ENCODE measurements around the gene CFAP58.

Gene CFAP58, protein sequence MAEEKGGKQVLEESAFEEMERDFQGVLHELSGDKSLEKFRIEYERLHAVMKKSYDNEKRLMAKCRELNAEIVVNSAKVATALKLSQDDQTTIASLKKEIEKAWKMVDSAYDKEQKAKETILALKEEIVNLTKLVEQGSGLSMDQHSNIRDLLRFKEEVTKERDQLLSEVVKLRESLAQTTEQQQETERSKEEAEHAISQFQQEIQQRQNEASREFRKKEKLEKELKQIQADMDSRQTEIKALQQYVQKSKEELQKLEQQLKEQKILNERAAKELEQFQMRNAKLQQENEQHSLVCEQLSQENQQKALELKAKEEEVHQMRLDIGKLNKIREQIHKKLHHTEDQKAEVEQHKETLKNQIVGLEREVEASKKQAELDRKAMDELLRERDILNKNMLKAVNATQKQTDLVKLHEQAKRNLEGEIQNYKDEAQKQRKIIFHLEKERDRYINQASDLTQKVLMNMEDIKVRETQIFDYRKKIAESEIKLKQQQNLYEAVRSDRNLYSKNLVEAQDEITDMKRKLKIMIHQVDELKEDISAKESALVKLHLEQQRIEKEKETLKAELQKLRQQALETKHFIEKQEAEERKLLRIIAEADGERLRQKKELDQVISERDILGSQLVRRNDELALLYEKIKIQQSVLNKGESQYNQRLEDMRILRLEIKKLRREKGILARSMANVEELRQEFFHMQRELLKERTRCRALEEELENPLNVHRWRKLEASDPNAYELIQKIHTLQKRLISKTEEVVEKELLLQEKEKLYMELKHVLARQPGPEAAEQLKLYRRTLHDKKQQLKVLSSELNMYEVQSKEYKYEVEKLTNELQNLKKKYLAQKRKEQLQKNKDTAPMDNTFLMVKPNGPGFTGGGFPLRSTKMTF

GRCh38 chr10:104353325-104354048, at the start of gene CFAP58:
CFAP58 (plus strand) TSS chr10:104353833; CDS start chr10:104353898, 65 bp downstream.
- DNase-seq (ENCODE audit: low spot score) = peak; percentile 92
- no peak for FAIRE-seq

- FAIRE-seq (no peak), DNase-seq (ENCODE audit: low spot score) (no peak)
Measured at GRCh38 chr10:104304356-104304745, 49.3 kb upstream of the CFAP58 start.

DNA sequence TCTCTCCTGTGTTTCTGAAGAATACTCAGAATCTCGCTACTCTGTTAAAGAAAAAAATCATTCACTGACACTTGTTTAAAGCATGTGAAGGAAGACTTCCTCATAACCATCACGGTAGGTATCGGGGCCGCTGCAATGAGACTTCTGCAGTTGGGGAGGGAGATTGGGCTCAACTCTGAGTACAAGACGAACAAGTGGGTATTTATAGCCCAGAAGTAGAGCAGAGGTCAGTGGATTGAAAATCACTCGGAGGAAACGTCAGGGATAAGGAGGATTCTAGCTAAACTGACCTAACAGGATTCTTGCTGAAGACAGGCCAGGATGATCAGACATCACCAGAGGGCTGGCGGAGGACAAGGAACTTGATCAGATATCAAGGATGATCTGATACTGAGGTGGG, 48.7 kb upstream of the CFAP58 start:
- no peak for FAIRE-seq
- DNase-seq (ENCODE audit: low spot score) = no peak

- DNase-seq (ENCODE audit: low spot score) (no peak), FAIRE-seq (no peak)
Measured at GRCh38 chr10:104306897-104307296, 46.7 kb upstream of the CFAP58 start.

GRCh38 chr10:104307576-104308438, 45.8 kb upstream of the CFAP58 start:
- DNase-seq (ENCODE audit: low spot score) (no peak), FAIRE-seq (no peak)

DNA sequence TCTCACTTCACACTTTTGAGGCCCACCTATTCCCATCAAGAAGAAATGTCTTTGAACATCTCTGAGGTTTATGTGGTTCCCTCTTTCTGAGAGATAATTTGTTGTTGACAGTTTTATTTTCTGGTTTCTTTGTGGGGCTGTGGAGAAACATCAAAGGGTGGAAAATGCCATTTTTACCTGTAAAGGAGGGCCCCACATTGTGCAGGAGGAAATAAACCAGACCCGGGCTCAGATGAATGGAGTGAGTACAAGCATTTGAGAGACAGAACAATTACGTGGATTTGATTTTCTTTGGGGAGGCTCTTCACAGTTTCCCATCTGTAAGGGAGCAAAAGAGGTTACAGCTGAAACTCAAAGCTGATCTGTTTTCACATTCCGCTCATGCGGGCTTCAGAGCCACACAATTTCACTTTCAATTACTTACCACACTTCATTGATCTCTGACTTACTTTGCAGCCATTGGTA, 45.2 kb upstream of the CFAP58 start:
- no peak for FAIRE-seq
- no peak for DNase-seq (ENCODE audit: low spot score)

DNA sequence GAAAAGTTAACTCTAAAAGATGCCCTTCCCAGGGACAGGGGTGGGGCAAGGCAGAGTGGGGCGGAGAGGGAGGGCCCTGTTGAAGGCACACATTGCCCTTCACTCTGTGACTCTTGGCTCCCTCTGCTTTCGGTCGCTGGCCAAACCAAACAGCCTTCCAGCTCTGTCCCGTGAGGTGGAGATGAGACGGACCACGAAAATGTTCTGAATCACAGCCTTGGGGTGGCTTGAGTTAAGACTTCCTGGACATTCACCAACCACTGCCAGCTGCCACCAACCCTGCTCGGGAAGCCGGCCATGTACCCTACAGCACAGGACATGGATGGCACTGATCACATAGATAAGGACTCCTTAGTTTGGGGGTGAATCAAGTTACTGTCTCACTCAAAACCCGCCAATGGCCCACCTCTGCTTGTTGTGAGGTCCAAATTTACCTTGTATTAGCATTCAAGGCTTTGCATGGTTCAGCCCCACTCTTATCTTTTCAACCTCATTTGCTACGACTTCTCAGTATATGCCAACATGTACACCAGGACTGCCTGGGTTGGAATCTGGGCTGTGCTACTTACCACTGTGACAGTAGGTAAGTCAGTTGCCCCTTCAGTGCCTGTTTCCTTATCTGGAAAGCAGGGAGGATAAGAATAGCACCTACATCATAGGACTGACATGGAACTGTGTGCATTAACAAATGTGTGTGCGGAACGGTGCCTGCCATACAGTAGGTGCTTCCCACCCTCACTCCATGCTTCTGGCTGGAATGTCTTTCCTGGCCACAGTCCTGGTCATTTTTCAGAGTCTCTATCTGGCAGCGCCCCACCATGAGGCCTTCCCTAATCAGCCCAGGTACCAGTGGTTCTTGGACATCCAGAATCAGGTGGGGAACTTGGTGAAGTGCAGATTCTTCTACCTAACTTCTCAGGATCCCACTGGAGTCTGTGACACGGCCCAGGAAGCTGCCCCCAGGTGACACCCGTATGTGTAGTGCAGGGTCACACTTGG, 43.4 kb upstream of the CFAP58 start:
- FAIRE-seq (no peak), DNase-seq (ENCODE audit: low spot score) (no peak)

DNA sequence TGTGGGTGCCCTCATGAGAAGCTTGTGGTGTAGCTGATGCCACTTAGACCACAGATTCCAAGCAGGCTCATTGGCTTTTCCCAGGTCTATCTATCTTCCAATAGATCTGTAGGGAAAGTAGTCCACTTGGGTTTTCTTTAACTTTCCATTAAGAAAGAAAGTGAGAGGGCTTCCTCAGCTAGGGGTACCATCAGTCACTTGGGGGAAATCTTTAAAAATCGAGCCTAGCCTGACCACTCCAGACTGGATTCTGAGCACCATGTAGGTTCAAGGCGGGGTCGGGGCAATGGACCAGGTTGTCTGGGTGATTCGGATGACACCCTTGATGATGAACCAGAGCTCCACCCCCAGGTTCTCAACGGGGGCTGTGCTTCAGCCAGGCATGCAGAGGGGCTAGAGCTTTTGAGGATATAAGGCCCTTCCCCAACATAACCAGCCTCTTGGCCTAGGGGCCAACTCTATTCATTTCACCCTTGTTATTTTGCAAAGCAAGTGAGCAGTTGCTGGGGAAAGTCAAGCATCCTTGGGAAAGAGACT, 42.4 kb upstream of the CFAP58 start:
- no peak for DNase-seq (ENCODE audit: low spot score)
- FAIRE-seq = no peak

DNA sequence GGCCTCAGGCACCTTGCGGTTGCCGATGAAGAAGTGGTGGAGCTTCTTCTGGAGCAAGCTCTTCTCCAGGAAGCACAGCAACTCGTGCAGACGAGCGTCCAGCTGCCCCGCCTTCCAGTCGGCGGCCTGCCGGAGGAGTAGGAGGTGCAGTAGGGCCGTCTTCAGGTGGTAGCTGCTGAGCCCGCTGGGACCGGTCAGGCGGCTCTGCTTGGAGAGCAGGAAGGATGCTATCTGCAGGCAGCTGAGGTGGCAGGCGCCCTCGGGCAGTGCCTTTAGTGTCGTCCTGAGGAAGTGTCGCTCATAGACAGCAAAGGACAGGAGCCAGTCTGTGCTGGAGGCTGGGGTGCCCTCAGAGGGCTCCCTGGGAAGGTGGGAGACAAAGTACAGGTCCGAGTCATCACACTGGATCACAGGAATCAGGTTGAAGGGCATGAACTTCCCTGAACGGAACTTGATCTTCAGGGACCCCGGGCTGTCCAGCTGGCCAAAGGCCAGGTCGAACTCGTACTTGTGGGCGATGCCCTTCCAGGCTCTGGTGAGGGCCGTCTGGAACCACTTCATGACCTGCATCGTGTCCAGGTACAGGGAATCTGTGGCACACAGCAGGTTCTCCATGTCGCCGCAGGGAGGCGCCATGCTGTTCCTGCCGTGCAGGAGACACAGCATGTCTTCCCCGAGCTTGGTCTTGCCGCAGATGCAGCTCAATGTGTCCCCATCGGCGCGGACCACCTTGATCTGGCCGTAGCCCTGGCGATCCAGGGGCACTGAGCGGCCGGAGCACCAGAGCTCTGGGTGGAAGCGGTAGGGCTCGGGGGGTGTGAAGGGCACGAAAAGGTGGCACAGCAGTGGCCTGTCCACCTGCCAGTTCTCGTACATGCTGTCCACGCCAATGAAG, 38.8 kb upstream of the CFAP58 start:
- FAIRE-seq (no peak), DNase-seq (ENCODE audit: low spot score) (no peak)

DNA sequence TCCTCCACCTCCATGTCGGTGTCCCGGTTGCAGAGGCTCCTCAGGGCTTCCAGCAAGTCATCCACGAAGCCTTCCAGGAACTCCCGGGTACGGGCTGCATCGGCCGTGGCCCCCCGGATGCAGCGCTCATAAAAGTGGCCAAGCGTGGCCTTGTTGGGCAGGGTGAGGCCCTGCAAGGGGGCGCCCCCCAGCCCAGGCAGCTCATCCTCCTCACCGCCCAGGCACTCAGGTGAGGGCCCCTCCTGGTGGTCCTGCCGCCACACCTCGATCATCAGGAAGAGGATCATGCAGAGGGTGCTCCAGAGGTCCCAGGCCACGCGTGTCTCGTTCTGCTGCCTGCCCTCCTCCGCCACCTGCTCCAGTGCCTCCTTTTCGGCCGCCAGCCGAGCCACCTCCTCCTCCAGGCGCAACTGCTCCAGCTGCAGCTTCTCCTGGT, 38.1 kb upstream of the CFAP58 start:
- FAIRE-seq (no peak), DNase-seq (ENCODE audit: low spot score) (no peak)

GRCh38 chr10:104316321-104317099, 37.1 kb upstream of the CFAP58 start:
- FAIRE-seq (no peak), DNase-seq (ENCODE audit: low spot score) (no peak)

- no peak for FAIRE-seq
Measured at GRCh38 chr10:104317269-104317710, 36.3 kb upstream of the CFAP58 start.

GRCh38 chr10:104317726-104318299, 35.8 kb upstream of the CFAP58 start:
- DNase-seq (ENCODE audit: low spot score) = no peak
- no peak for FAIRE-seq

More at GRCh38 chr10:104317269-104317710, 36.3 kb upstream of the CFAP58 start:
- no peak for DNase-seq (ENCODE audit: low spot score)

- no peak for FAIRE-seq
- DNase-seq (ENCODE audit: low spot score) = no peak
Measured at GRCh38 chr10:104318326-104318725, 35.3 kb upstream of the CFAP58 start.

GRCh38 chr10:104318810-104319741, 34.6 kb upstream of the CFAP58 start:
- DNase-seq (ENCODE audit: low spot score) (no peak), FAIRE-seq (no peak)

DNA sequence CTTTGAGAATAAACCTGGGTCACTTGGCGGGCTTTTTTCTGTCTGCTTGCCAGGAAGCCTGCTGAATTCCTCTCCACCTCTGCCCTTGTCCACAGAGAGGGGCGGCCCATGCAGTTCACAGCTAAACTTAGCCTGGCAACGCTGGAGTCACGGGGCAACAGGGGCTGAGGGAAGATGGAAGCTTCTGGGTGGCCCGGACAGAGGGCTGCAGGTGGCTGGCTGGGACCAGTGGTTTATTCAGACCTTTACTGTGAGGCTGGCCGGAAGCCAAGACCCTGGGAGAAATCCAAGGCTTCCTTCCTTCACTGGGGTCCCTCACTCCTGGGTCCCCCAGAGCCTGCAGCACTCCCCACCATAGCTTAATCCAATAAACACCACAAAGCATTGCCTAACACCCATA, 32.4 kb upstream of the CFAP58 start:
- no peak for DNase-seq (ENCODE audit: low spot score)
- no peak for FAIRE-seq
